ENCODE measurements around the gene SLC39A11. TPM values are rescaled to one million over a fixed set of nuclear protein-coding genes. Genes with fewer than 3 reads are reported as not detected.
A peak's percentile ranks its signal among the peaks of the same experiment; 100 is the strongest.

The SLC39A11 gene
- total RNA-seq, 1 donor from 2014 or later = 5.5 TPM

DNA sequence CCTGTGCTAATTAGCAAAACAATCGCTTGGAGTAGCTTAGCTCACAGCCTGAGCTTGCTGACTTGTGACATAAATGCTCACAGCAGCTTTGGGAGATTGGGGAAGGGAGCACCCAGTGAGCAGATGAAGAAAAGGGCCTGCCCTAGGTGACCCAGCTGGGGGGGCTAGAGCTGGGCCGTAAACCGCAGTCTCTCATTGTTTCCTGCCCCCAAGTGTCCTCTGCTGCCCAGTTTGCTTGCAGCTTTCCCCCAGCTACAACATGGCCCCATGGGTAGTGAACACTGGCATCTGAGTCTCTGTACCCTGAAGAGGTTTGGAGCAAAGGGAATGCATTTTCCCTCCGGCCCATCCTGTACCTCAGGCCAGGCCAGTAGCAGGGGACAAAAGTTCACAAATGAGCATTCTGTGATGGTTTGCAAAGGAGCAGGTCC lies 349.4 kb downstream of the SLC39A11 start:
- no peaks in the 10 kb centered on the region for H3K79me2 ChIP-seq (ENCODE audit: low read depth)
- H3K9me3 ChIP-seq (ENCODE audit: low read depth) = no peaks in the 10 kb centered on the region
- H3K27me3 ChIP-seq = no peaks in the 10 kb centered on the region
- H3F3A ChIP-seq (ENCODE audit: low read depth) = peaks cover 9% of the 10 kb centered on the region
- TF ChIP-seq, protein P1, sequence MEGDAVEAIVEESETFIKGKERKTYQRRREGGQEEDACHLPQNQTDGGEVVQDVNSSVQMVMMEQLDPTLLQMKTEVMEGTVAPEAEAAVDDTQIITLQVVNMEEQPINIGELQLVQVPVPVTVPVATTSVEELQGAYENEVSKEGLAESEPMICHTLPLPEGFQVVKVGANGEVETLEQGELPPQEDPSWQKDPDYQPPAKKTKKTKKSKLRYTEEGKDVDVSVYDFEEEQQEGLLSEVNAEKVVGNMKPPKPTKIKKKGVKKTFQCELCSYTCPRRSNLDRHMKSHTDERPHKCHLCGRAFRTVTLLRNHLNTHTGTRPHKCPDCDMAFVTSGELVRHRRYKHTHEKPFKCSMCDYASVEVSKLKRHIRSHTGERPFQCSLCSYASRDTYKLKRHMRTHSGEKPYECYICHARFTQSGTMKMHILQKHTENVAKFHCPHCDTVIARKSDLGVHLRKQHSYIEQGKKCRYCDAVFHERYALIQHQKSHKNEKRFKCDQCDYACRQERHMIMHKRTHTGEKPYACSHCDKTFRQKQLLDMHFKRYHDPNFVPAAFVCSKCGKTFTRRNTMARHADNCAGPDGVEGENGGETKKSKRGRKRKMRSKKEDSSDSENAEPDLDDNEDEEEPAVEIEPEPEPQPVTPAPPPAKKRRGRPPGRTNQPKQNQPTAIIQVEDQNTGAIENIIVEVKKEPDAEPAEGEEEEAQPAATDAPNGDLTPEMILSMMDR (IDR thresholded peaks at IDR 0.05) = no peak
- TF ChIP-seq EZH2phosphoT487 (IDR thresholded peaks at IDR 0.05) = no peak
- no peak overlapping the region for H3K4me3 Mint-ChIP-seq
- H3K36me3 ChIP-seq = no peaks in the 10 kb centered on the region
- H3K4me1 ChIP-seq = peaks cover 16% of the 10 kb centered on the region
- H3K27ac ChIP-seq = no peak overlapping the region
- H3K9me3 Mint-ChIP-seq = no peaks in the 10 kb centered on the region
- no peak overlapping the region for H3K9ac ChIP-seq
- peaks cover 13% of the 10 kb centered on the region for H3K4me1 Mint-ChIP-seq
- H3K27ac Mint-ChIP-seq = peak overlapping the region; percentile 79
- DNase-seq (ENCODE audit: low spot score) = peak; percentile 36
- H3K36me3 Mint-ChIP-seq = no peaks in the 10 kb centered on the region
- H3K27me3 Mint-ChIP-seq (ENCODE audit: insufficient read depth, low read depth) = no peaks in the 10 kb centered on the region
- no peak overlapping the region for H3K4me3 ChIP-seq
- no peaks in the 10 kb centered on the region for H4K20me1 ChIP-seq (ENCODE audit: low read depth)
- peak overlapping the region; percentile 73 for H2AFZ ChIP-seq (replicated peaks)
- H3K4me2 ChIP-seq = peak overlapping the region; percentile 58

DNA sequence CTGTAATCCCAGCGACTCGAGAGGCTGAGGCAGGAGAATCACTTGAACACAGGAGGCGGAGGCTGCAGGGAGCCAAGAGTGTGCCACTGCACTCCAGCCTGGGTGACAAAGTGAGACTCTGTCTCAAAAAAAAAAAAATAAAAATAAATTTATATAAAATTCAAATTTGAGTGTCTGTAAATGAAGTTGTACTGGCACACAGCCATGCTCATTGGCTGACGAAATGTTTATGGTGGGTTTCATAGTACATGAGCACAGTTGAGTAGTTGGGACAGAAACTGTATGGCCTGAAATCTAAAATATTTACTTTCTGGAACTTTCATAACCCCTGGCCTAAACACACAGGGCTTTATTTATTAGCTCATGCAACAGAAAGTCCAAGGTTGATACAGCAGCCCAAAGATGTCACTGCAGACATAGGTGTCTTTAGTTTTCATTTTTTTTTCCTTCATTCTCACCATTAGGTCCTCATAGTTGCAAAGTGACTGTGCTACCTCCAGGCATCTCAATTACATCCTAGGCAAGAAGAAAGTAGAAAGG lies 355.3 kb downstream of the SLC39A11 start:
- H3K9ac ChIP-seq = no peak overlapping the region
- H3K4me1 Mint-ChIP-seq = no peaks in the 10 kb centered on the region
- no peaks in the 10 kb centered on the region for H3K36me3 Mint-ChIP-seq
- H3K9me3 Mint-ChIP-seq = no peaks in the 10 kb centered on the region
- no peaks in the 10 kb centered on the region for H3F3A ChIP-seq (ENCODE audit: low read depth)
- no peaks in the 10 kb centered on the region for H4K20me1 ChIP-seq (ENCODE audit: low read depth)
- H3K4me3 Mint-ChIP-seq = no peak overlapping the region
- H3K79me2 ChIP-seq (ENCODE audit: low read depth) = no peaks in the 10 kb centered on the region
- H3K4me1 ChIP-seq = peaks cover under 1% of the 10 kb centered on the region
- no peaks in the 10 kb centered on the region for H3K9me3 ChIP-seq (ENCODE audit: low read depth)
- TF ChIP-seq, protein P1 (IDR thresholded peaks at IDR 0.05) = no peak
- TF ChIP-seq EZH2phosphoT487 (IDR thresholded peaks at IDR 0.05) = no peak
- TF ChIP-seq EZH2 (IDR thresholded peaks at IDR 0.05) = no peak
- no peak for DNase-seq (ENCODE audit: low spot score)
- no peak overlapping the region for H2AFZ ChIP-seq (replicated peaks)
- no peak overlapping the region for H3K27ac ChIP-seq
- H3K27ac Mint-ChIP-seq = no peak overlapping the region
- H3K4me3 ChIP-seq = no peak overlapping the region
- no peaks in the 10 kb centered on the region for H3K36me3 ChIP-seq
- no peak overlapping the region for H3K4me2 ChIP-seq
- H3K27me3 ChIP-seq = no peaks in the 10 kb centered on the region
- H3K27me3 Mint-ChIP-seq (ENCODE audit: insufficient read depth, low read depth) = peaks cover 2% of the 10 kb centered on the region

DNA sequence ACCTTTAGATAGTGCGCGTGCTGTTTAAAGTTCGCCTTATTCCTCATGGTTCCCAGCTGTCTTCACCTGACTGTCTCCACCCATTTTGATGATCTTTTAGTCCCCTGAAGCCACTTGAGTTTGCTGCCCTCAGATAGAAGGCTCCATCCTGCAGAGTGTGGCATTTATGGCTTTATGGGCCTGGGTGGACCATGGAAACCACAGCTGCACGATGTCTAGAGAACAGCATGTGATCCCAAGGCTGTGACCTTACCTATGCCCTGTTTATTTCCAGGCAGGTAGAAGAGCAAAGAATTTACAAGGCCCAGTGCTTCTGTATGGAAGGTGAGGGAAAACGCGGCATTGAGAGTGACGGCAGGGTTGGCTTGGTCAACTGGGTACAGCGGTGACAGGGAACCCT lies 356.9 kb downstream of the SLC39A11 start:
- H3K9me3 Mint-ChIP-seq = no peaks in the 10 kb centered on the region
- H3K79me2 ChIP-seq (ENCODE audit: low read depth) = no peaks in the 10 kb centered on the region
- H3K27ac ChIP-seq = no peak overlapping the region
- H3K4me2 ChIP-seq = no peak overlapping the region
- TF ChIP-seq, protein P1 (IDR thresholded peaks at IDR 0.05) = no peak
- TF ChIP-seq EZH2 (IDR thresholded peaks at IDR 0.05) = no peak
- TF ChIP-seq EZH2phosphoT487 (IDR thresholded peaks at IDR 0.05) = no peak
- H3K27ac Mint-ChIP-seq = no peak overlapping the region
- H3K27me3 ChIP-seq = no peaks in the 10 kb centered on the region
- no peaks in the 10 kb centered on the region for H3K4me1 Mint-ChIP-seq
- no peak overlapping the region for H3K4me3 ChIP-seq
- peaks cover 2% of the 10 kb centered on the region for H3K27me3 Mint-ChIP-seq (ENCODE audit: insufficient read depth, low read depth)
- H3K4me1 ChIP-seq = no peaks in the 10 kb centered on the region
- no peak overlapping the region for H2AFZ ChIP-seq (replicated peaks)
- no peaks in the 10 kb centered on the region for H4K20me1 ChIP-seq (ENCODE audit: low read depth)
- DNase-seq (ENCODE audit: low spot score) = no peak
- H3F3A ChIP-seq (ENCODE audit: low read depth) = no peaks in the 10 kb centered on the region
- H3K36me3 ChIP-seq = no peaks in the 10 kb centered on the region
- H3K4me3 Mint-ChIP-seq = no peak overlapping the region
- no peaks in the 10 kb centered on the region for H3K36me3 Mint-ChIP-seq
- no peaks in the 10 kb centered on the region for H3K9me3 ChIP-seq (ENCODE audit: low read depth)
- no peak overlapping the region for H3K9ac ChIP-seq
